ENCODE data around the gene CETP. TPM values are rescaled to one million over a fixed set of nuclear protein-coding genes. Genes with fewer than 3 reads are reported as not detected.

The CETP gene
- polyA plus RNA-seq, 1 experiment, result 0.09 TPM

DNA sequence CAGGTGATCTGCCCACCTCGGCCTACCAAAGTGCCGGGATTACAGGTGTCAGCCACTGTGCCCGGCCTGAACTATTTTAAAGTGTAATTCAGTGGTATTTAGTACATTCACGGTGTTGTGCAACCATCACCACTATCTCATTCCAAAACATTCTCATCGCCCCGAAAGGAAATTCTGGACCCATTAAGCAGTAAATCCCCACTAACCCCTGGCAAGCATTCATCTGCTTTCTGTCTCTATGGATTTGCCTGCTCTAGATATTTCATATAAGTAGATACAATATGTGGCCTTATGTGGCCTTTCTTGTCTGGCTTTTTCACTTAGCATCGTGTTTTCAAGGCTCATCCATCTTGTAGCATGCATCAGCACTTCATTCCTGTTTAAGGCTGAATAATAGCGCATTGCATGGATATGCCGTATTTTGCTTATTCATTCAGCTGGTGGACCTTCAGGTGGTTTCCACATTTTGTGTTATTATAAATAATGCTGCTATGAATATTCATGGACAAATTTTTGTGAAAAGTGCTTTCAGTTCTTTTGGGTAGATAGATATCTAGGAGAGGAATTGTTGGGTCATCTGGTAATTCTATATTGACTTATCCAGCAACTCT, 38.2 kb upstream of the CETP start:
- no peak for DNase-seq (ENCODE audit: low read depth, low spot score)
- peaks cover 2% of the 10 kb centered on the region for H3K27me3 ChIP-seq (ENCODE audit: control insufficient read depth, insufficient read depth, low read length)
- no peaks in the 10 kb centered on the region for H3K9me3 ChIP-seq (ENCODE audit: control insufficient read depth, insufficient read depth, low read length)
- no peak overlapping the region for H3K4me3 ChIP-seq (ENCODE audit: low read depth, low read length)
- no peak overlapping the region for H3K27ac ChIP-seq (ENCODE audit: low read depth, low read length)
- CTCF ChIA-PET, result interaction anchor here (0.6 kb wide), 1 partner anchor 244 kb away, joined by 3 read pairs; no protein-coding TSS in a partner anchor
- TF ChIP-seq CTCF (IDR thresholded peaks at IDR 0.05; ENCODE audit: low read depth, low read length), result no peak
- POLR2A ChIA-PET, result interaction anchor here (0.6 kb wide), 2 partner anchors 9 to 35 kb away, joined by 5 to 6 read pairs; no protein-coding TSS in a partner anchor

DNA sequence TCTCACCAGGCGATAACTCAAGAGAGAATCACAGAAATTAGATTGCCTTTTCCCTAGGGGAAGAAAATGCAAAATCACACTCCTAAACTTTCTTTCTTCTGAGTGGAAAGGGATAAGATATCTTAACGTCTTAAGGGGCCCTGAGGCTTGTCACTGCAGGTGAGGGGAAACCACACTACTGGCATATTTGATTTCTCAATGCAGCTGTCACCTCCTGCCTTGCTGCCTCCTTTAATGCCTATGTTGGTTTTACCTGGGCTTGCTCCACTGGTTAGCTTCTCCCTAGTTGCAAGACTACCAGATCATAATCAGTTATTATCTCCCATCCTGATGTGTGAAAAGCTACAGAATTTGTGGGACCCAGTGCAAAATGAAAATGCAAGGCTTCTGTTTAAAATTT, 34.3 kb upstream of the CETP start:
- H3K27me3 ChIP-seq (ENCODE audit: control insufficient read depth, insufficient read depth, low read length), result no peaks in the 10 kb centered on the region
- POLR2A ChIA-PET, result no interaction called here
- H3K9me3 ChIP-seq (ENCODE audit: control insufficient read depth, insufficient read depth, low read length), result peaks cover 4% of the 10 kb centered on the region; the same call in 1 of the 2 replicates
- no peak for DNase-seq (ENCODE audit: low read depth, low spot score)
- CTCF ChIA-PET, result no interaction called here
- no peak for TF ChIP-seq CTCF (IDR thresholded peaks at IDR 0.05; ENCODE audit: low read depth, low read length)
- H3K4me3 ChIP-seq (ENCODE audit: low read depth, low read length), result no peak overlapping the region
- no peak overlapping the region for H3K27ac ChIP-seq (ENCODE audit: low read depth, low read length)

- no peak for TF ChIP-seq CTCF (IDR thresholded peaks at IDR 0.05; ENCODE audit: low read depth, low read length)
- POLR2A ChIA-PET, result no interaction called here
- Histone ChIP-seq H3K27me3 (ENCODE audit: control insufficient read depth, insufficient read depth, low read length) (no peaks in the 10 kb centered on the region), H3K4me3 (ENCODE audit: low read depth, low read length) (no peak overlapping the region), H3K27ac (ENCODE audit: low read depth, low read length) (no peak overlapping the region), H3K9me3 (ENCODE audit: control insufficient read depth, insufficient read depth, low read length) (peaks cover 8% of the 10 kb centered on the region; the same call in 1 of the 2 replicates)
- DNase-seq (ENCODE audit: low read depth, low spot score), result no peak
- CTCF ChIA-PET, result interaction anchor here (0.9 kb wide), 1 partner anchor 62 kb away, joined by 4 read pairs; no protein-coding TSS in a partner anchor
Observed at GRCh38 chr16:56929639-56930038, 32.1 kb upstream of the CETP start.

DNA sequence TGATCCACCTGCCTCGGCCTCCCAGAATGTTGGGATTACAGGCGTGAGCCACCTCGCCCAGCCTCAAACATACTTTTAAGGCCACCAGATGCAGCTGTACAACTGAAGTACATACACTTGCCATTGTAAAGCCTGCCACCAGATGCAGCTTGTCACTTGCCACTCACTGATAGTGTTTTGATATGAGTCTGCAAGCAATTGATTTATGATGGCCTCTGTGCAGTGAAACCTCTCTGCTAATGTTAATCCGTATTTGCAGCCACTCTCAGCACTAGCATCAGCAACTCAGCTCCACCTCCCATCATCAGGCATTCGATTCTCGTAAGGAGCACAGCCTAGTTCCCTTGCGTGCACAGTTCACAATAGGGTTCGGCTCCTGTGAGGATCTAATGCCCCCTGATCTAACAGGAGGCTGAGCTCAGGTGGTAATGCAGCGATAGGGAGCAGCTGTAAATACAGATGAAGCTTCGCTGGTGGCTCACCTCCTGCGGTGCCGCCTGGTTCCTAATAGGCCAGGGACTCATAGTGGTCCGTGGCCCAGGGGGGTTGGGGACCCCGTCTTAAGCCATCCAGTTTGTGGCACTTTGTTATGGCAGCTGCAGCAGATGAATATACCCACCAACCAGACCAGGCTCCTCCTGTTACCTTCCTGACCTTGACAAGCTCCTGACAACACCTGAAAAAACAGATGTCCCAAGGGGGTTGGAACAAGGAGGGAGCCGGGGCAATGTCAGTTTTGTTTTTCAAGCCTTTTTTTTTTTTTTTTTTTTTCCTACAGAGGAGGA, 31.1 kb upstream of the CETP start:
- CTCF ChIA-PET, result interaction anchor here (0.9 to 1.4 kb wide), 2 partner anchors 63 to 137 kb away, joined by 3 to 4 read pairs; no protein-coding TSS in a partner anchor
- H3K4me3 ChIP-seq (ENCODE audit: low read depth, low read length), result no peak overlapping the region
- TF ChIP-seq CTCF (IDR thresholded peaks at IDR 0.05; ENCODE audit: low read depth, low read length), result no peak
- H3K27ac ChIP-seq (ENCODE audit: low read depth, low read length), result no peak overlapping the region
- no peaks in the 10 kb centered on the region for H3K27me3 ChIP-seq (ENCODE audit: control insufficient read depth, insufficient read depth, low read length)
- POLR2A ChIA-PET, result interaction anchor here (0.6 to 1.8 kb wide), 8 partner anchors 10 to 304 kb away, joined by 3 to 9 read pairs (median 4); no protein-coding TSS in a partner anchor
- peaks cover 8% of the 10 kb centered on the region; the same call in 1 of the 2 replicates for H3K9me3 ChIP-seq (ENCODE audit: control insufficient read depth, insufficient read depth, low read length)
- no peak for DNase-seq (ENCODE audit: low read depth, low spot score)
